ENCODE measurements around the gene AACS. TPM values are rescaled to one million over a fixed set of nuclear protein-coding genes. Genes with fewer than 3 reads are reported as not detected.
A peak's percentile ranks its signal among the peaks of the same experiment; 100 is the strongest.
"Not testable (repeated sequence)": the region's sequence is repeated elsewhere in the genome, so short reads cannot be mapped to it uniquely, and the experiment has no call there.

Gene AACS
- polyA plus RNA-seq, 4 donors: 16.8 to 25.9 (median 22.3) TPM

DNA sequence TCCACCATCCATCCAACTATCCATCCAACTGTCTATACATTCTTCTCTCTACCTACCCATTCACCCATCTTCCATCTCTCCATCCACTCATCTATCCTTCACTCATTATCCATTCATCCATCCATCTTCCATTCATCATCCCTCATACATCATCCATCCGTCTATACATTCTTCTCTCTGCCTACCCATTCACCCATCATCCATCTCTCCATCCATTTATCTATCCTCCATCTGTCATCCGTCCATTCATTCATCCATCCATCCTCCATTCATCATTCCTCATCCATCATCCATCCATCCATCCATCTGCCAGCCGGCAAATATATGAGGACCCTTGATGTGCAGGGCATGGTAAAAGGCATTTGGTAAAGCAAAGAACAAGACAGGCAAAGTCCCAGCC lies 25.2 kb downstream of the AACS start:
- DNase-seq (ENCODE audit: low read depth in 4 of 4, low spot score in 3 of 4): no peak

DNA sequence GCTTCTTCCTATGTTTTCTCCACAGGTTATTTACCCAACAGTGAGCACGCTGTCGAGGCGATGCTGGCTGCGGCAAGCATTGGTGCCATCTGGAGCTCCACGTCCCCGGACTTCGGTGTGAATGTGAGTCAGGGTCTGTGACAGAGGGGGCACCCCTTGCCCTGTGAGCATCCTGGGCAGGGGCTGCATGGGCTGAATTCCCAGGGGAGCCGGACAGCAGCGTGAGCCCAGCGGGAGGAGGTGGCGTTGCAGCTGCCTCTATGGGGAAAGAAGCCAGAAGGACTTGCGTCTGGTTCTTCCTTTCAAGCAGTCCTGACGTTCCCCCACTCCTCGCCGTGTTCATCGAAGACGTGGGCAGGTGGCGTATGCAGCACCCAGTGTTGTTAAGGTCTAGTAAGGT lies 26.2 kb downstream of the AACS start:
- no peak for DNase-seq (ENCODE audit: low read depth in 4 of 4, low spot score in 3 of 4)

DNA sequence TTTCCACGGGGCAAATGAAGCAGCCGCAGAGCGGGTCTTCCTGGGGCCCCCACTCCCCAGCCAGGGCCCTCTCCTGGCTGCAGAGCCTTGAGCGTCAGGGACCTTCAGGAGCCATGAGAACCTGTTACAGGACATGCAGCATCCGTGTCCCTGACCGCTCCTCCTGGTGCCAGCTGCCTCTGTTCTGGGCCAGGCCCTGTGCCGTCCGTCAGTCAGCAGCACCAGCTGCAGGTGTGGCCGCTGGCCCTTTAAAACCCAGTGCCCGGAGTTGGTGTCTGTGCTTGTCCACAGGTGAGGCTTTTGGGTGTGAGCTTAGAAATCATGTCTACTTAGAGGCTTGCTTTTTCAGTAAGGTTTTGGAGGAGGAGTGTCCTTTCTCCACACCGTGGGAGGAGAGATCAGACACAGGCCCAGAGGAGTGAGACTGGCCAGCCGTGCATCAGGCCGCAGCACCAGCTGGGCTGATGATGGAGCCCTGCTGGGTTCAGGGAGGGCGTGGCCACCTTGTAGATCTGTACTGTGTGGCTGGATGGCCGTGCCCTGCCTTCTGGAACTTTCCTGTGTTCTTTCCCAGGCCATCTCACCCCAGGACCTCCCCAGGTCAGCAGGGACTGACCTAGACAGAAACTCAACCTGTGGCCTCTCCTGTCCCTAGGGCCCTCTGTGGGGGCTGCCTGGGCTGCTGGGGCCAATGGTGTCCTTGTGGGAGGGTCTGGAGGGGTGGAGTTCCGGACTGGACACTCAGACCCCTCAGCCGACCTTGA lies 27.1 kb downstream of the AACS start:
- DNase-seq (ENCODE audit: low read depth in 4 of 4, low spot score in 3 of 4): no peak

GRCh38 chr12:125092872-125093680 lies 27.8 kb downstream of the AACS start:
- DNase-seq (ENCODE audit: low read depth in 4 of 4, low spot score in 3 of 4): no peak

- no peak for DNase-seq (ENCODE audit: low read depth in 4 of 4, low spot score in 3 of 4)
Observed at GRCh38 chr12:125093681-125094330, 28.6 kb downstream of the AACS start.

DNA sequence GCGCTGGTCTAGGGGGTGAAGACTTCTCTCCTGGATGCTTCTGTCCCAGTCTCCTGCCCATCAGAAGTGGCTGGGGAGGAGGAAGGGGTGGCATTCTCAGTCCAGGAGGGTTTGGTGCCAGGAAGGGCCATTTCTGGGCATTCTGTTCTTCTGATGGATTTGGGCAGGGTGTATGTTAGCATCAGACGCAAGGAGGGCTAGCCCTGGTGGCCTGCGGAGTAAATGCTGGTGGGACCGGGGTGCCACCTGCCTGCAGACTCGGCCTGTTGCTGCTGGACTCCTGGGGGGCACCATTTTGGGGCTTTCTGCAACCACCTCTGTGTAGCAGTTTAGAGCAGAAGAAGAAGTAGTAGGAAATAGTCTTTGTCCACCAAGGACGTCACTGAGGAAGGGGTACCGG lies 31.7 kb downstream of the AACS start:
- DNase-seq (ENCODE audit: low read depth in 4 of 4, low spot score in 3 of 4): no peak

- no peak for DNase-seq (ENCODE audit: low read depth in 4 of 4, low spot score in 3 of 4)
Observed at GRCh38 chr12:125097427-125097826, 32.2 kb downstream of the AACS start.

DNA sequence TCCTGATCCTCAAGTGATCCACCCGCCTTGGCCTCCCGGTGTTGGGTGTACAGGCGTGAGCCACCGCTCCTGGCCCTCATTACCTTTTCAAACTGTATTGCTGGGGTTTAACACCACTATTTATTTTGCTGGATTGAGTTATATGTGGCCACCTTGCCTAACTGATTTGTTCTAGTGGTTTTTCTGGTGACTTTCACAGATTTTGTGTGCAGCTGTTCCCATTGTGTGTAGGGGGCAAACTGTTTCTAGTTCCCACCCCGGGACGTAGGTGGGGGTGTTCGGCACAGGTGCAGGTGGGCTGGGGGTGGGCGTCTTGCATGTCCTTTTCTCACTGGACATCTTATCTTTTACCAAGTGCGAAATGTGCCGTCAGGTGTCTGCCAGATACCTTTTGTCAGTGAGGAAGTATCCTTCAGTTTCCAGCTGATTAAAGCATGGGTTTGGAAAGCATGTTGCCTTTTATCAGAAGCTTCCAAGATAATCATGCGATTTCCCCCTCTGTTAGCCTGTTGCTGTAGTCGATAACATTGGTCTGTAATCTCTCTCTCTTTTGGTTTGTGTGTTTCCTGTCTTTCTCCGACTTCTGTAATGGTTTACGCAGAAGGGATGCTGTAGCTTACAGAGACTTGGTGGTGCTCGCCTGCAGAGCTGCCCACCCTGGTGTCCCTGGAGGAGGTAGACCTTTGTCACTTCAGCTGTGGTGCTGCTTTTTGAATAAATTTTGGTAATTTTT lies 33.6 kb downstream of the AACS start:
- no peak for DNase-seq (ENCODE audit: low read depth in 4 of 4, low spot score in 3 of 4)

DNA sequence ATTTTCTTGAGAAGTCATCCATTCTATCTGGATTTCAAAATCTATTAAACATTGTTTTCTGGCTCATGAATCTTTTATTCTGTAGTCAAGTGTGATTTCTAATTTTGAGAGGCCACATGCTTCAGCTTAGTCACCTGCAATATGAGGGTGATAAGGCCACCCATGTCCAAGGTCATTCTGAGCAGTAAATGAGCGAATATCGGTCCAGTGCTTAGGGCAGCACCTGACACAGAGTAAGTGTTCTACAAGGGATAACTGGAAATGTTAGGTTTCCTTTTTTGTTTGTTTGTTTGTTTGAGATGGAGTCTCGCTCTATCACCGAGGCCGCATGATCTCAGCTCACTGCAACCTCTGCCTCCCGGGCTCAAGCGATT lies 34.2 kb downstream of the AACS start:
- DNase-seq (ENCODE audit: low read depth in 4 of 4, low spot score in 3 of 4): no peak

DNA sequence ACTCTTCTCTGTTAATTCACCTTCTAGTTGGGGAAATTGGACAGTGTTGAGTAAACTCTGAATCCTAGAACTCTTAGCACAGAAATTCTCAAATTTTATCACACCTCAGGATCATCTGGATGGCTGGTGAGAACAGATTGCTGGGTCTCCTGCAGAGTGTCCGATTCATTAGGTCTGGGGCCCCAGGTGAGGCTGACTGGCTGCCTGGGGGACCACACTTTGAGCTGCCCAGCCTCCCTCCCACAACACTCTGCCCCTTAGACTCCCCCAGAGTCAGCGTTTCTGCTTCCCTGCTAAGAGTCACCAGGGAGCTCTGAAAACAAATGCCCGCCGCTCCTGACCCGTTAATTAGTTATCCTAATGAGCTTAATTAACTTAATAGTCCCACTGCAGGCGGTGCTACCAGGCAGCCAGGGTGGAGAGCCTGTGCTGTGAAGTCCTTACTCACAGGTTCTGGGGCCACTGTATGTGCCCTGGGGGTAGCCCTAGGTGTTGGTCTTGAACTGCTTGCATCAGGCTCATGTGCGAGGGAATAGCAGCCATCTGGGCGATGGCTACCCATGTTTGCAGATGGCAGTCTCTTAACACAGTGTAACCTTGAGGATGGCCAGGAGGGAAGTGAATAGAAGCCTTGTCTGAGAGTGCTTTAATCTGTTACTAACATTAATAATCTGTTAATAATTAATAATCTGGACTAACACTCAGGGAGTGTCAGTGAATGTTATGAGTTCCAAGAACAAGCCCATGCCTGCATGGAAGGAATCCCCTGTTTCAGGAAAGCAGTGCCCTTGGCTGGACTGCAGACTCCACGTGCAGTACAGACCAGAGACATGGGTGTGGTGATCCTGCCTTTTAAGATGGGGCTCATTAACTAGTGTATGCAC lies 35.6 kb downstream of the AACS start:
- no peak for DNase-seq (ENCODE audit: low read depth in 4 of 4, low spot score in 3 of 4)

GRCh38 chr12:125104982-125105381 lies 39.7 kb downstream of the AACS start:
- DNase-seq (ENCODE audit: low read depth in 4 of 4, low spot score in 3 of 4): no peak

DNA sequence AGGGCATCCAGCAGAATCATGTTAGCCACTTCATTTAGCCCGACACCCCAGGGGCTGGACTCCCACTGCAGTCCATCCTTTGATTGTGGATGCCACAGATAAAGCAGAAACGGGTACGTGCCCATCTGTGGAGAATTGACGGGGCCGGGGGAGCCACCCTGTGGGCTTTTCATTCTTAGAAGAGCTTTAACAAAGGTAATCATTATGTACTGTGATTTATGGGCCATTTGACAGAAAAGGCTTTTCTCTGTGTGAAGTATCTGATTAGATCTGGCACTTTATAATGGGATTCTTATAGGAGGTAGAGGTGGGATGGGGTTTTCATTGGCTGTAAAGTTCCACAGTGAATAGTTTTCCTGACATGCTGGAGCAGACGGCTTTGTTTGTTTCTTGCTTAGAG lies 40.4 kb downstream of the AACS start:
- DNase-seq (ENCODE audit: low read depth in 4 of 4, low spot score in 3 of 4): no peak

DNA sequence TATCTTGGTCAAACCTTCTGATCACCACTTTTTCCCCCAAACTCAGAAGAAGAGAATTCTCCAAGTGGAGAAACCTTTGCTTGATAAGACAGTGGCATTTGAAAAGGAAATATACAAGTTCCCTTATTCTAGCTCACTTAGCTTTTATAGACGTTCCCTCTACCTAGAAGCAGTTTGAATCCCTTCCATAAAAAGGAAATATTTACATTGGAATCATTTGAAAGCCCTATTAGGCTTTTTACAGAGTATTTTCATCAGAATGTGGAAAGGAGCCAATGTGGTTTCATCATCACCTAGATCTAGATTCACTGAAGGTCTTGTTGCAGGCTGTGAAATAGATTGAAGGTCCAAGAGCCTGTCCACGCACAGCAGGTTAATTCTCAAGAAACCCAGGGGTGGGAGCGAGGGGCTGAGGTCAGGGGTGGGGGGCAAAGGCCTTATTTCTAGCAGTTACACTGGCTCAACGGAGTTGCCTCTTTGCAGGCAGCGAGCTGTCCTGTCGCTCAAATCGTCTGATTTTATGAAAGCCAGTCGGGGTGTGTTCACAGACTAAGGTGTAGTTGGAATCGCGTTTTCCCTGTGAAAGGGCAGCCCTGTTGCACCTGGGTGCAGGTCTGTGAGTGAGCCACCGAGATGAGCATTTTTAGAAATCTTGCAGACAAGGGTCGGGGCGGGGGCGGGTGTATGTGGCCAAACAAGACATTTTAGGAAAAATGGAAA lies 45.6 kb downstream of the AACS start:
- DNase-seq (ENCODE audit: low read depth in 4 of 4, low spot score in 3 of 4): no peak

DNA sequence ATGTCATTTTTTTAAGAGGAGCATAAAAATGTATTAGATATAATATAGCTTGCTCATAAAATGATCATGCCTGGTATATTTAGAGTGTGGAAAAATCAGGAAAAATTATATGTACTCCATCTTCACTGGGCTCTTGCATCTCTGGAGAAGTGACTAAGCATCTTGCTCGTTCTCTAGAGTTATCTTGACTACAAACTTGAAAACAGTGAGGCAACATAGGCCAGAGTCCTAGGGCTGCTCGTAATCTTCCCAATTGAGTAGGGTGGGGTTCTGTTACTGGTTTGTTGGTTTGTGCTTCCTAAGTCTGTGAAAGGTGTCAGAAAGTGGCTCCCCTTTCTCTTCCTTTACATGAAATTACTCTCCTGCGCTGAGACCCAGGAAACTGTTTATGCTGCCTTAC lies 46.2 kb downstream of the AACS start:
- no peak for DNase-seq (ENCODE audit: low read depth in 4 of 4, low spot score in 3 of 4)

- DNase-seq (ENCODE audit: low read depth in 4 of 4, low spot score in 3 of 4): not testable (repeated sequence)
Observed at GRCh38 chr12:125112614-125113013, 47.4 kb downstream of the AACS start.

- DNase-seq (ENCODE audit: low read depth in 4 of 4, low spot score in 3 of 4): no peak
Observed at GRCh38 chr12:125113263-125113662, 48.0 kb downstream of the AACS start.

DNA sequence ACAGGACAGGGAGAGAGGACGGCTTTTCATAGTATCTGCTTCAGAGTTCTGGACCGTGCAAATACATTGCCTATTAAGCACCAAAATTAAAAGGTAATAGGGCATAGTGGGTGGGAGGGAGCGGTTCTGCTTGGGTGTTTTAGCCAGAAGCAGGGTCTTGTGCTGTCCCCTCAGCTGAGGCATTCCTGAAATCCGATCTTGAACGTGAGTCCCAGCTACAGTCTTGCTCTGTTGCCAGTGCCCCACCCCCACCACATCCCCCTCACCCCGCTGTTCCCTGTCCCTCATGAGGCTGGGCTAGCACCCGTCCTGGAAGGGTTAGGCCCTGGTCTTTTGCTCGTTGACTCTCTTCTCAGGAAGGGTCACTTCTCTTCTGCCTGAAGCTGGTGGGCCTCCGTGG lies 48.6 kb downstream of the AACS start:
- peak in 1 of 4 donors; percentile 35 for DNase-seq (ENCODE audit: low read depth in 4 of 4, low spot score in 3 of 4)

DNA sequence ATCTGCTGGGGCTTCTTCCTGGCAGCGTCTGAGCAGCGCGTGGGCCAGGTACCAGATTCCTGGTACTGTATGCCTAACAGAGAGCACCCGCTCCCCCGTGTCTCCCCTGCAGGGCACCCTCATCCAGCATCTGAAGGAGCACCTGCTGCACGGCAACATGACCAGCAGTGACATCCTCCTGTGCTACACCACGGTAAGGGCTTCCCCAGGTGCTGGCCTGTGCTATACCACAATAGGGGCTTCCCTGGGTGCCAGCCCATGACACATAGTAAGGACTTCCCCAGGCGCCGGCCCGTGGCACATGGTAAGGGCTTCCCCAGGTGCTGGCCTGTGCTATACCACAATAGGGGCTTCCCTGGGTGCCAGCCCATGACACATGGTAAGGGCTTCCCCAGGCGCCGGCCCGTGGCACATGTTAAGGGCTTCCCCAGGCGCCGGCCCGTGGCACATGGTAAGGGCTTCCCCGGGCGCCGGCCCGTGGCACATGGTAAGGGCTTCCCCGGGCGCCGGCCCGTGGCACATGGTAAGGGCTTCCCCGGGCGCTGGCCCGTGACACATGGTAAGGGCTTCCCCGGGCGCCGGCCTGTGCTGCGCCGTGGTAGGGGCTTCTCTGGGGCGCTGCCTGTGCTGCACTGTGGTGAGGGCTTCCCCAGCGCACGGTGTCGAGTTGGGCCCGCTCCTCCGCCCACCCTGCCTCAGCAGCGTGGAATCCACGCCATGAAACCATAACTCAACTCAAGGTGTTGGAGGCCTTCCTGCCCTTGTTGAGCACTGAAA lies 49.3 kb downstream of the AACS start:
- DNase-seq (ENCODE audit: low read depth in 4 of 4, low spot score in 3 of 4): no peak

DNA sequence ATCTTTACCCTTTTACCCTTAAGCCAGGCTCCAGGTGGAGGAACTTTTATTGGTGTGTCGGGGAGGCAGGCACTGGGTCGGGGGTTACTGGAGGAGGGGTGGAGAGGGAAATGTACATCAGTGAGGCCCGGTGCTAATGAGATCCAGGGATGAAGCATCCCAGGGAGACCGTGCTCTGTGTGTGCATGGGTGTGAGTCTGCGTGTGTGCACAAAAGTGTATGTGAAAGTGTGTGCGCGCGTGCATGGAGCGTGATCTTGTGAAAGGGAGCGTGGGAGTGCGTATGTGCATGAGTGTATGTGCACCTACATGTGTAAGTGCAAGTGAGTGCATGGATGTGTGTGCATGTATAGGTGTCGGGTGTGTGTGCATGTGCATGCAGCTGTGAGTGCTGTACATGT lies 55.3 kb downstream of the AACS start:
- DNase-seq (ENCODE audit: low read depth in 4 of 4, low spot score in 3 of 4): no peak

Data from left renal pelvis (tissue), 4 donors.